HS-5 (cell line): ENCODE data around the gene CDK3.
"Not testable (repeated sequence)": the region's sequence is repeated elsewhere in the genome, so short reads cannot be mapped to it uniquely, and the experiment has no call there.

Experiments
- DNase-seq: peaks from one replicate; pipeline ENCODE4 v3.0.0-alpha.2; 2012; ENCODE audit warnings: low read depth

CDK3 gene

GRCh38 chr17:76039121-76039520, 38.5 kb downstream of the CDK3 start:
- DNase-seq: no peak

DNA sequence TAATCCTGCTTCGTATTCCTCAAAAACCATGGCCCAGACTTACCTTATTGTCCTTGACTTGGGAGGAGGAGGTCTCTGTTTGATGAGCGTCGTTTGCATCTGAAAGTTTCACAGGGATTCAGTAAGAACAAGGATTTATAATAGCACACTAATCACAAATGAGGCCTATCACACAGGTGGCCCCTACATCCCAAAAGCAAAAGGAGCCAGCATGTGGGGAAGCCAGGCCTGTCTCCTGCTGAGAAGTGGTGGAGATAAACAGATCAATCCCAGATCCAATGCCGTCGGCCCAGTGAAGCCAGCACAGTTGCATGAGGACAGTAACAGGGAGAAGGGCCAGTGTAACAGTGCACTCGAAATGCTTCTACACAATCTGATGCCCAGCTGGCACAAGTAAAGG, 39.7 kb downstream of the CDK3 start:
- no peak for DNase-seq

DNA sequence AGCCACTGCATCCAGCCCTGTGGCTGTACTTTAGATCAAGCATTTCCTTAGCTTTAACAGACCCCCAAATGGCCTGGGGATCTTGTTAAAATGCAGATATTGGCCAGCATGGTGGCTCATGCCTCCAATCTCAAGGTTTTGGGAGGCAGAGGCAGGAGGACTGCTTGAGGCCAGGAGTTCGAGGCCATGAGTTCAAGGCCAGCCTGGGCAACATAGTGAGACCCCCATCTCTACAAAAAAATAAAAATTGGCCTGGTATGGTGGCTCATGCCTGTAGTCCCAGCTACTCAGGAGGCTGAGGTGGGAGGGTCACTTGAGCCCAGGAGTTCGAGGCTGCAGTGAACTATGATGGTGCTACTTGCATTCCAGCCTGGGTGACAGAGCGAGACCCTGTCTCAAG, 42.2 kb downstream of the CDK3 start:
- not testable (repeated sequence) for DNase-seq

DNA sequence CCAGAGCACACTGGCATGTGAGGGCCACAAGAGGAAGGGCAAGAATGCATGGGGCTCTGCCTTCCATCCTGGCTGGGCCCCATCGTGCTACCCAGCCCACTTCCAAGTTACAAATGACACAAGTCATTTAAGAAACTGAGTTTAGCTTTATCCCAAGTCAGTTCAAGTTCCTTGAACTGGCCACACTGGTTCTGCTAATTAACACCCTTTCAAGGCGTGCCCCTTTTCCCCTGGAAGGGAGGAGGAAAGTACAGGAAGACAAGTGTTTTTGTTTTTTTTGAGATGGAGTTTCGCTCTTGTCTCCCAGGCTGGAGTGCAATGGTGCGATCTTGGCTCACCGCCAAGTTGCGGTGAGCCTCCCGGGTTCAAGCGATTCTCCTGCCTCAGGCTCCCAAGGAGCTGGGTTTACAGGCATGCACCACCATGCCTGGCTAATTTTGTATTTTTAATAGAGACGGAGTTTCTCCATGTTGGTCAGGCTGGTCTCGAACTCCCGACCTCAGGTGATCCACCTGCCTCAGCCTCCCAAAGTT, 43.9 kb downstream of the CDK3 start:
- not testable (repeated sequence) for DNase-seq

GRCh38 chr17:76046064-76046463, 45.4 kb downstream of the CDK3 start:
- no peak for DNase-seq

DNA sequence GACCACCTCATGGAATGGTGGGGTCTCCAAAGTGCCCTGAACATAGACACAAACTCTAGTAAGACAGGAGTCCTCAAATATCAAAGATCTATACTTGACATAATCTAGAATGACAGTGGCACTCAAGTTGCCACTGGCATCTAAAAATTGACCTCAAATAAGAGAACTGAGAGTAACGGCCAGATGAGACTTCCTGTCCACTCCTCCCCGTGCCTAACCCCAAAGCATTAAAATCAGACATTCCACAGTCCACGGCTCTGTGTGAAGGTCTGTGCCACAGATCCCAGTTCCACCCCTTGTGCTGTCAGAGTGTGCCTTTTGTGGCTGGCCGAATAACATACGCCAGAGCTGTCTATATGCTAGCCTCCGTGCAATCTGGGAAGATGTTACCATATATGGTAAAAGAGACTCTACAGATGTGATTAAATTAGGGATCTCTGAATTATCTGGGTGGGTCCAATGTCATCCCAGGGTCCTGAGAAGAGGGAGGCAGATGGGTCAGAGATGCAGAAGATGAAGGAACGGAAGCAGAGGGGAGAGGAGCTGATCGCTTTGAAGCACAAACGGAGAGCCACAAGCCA, 47.5 kb downstream of the CDK3 start:
- no peak for DNase-seq

DNA sequence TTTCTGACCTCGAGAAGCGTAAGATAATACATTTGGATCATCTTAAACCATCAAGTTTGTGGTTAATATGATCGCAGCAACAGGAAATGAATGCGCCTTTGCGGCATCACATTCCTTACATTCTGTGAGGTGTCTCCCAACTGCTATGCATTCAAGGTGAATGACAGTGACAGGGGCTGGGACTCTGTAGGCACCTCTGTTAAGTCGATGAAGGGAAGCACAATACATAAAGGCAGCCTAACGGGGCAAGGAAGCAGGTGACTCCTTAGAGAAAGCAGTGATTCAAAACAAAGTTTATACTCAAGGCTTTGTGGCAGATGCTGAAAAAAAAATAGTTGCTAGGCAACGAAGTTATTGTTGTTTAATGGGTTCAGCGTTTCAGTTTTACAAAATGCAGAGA, 48.1 kb downstream of the CDK3 start:
- DNase-seq: peak; percentile 61

DNA sequence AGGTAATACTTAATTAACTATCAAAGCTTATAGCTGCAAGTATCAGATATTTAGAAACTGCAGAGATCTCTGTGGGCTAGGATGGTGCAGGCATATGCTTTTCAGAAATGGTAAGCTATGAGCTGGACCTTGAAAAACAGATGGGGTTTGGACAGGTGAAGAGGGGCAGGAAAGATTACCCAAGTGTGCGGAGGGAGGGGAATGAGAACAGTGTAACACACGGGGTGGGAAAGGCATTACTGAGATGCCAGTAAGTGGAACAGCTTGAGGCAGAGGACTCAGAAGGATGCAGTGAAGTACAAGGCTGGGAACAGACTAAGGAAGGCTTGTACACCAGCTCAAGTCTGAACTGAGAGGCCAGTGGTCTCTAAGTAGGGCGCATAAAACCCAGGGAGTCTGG, 48.6 kb downstream of the CDK3 start:
- no peak for DNase-seq

- DNase-seq: no peak
Measured at GRCh38 chr17:76049836-76050537, 49.3 kb downstream of the CDK3 start.

GRCh38 chr17:76050538-76051467, 50.1 kb downstream of the CDK3 start:
- DNase-seq: no peak

- no peak for DNase-seq
Measured at GRCh38 chr17:76051561-76051960, 50.9 kb downstream of the CDK3 start.

- DNase-seq: no peak
Measured at GRCh38 chr17:76053246-76054111, 52.8 kb downstream of the CDK3 start.

DNA sequence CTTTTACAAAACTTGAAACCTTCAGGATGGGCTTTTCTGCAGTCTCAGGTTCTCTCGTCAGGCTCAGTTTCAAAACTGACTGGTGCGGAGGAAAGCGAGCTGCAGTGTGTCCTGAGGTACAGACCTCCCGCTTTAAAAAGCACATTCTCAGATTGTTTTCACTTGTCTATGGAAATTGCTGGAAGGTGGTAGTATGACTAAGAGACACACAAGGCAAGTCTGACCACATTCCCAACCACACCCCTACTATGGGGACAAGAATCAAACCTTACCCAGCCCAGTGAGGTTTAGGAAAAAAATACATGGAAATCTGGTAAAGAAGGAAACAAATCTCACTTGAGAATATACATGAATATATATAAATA, 53.4 kb downstream of the CDK3 start:
- no peak for DNase-seq
